Activated B cell treated with CpG ODN at 0.5 μM for 24 hours (primary cell): ENCODE results near the gene RBM34. TPM values are rescaled to one million over a fixed set of nuclear protein-coding genes. Genes with fewer than 3 reads are reported as not detected.
A peak's percentile ranks its signal among the peaks of the same experiment; 100 is the strongest.

Experiments
- ATAC-seq: fragments of 200-7000 bp; cut with Tn5 transposase; one replicate; pipeline ENCODE4 v1.10.0; 2021; ENCODE audit warnings: low read depth, mild to moderate bottlenecking, moderate library complexity
- CTCF ChIA-PET: fragments of 350-600 bp; sonication (Branson Sonifier 250); formaldehyde crosslinking; loops from one replicate; lab custom pipeline; 2021; ENCODE audit warnings: antibody characterized with exemption; lab: Charles Lee
- POLR2A ChIA-PET: fragments of 350-600 bp; sonication (Branson Sonifier 250); formaldehyde crosslinking; loops from one replicate; lab custom pipeline; 2021; ENCODE audit warnings: antibody characterized with exemption; lab: Charles Lee
- DNase-seq: peaks from one replicate; pipeline ENCODE4 v3.0.0; 2022
- H3K27ac Mint-ChIP-seq: one replicate; pipeline ENCODE4 v1.8.0; 2020; ENCODE audit warnings: mixed read lengths
- H3K27me3 Mint-ChIP-seq: one replicate; pipeline ENCODE4 v1.8.0; 2021; ENCODE audit warnings: mixed read lengths
- H3K36me3 Mint-ChIP-seq: one replicate; pipeline ENCODE4 v1.8.0; 2021; ENCODE audit warnings: low read depth, mixed read lengths
- H3K4me1 Mint-ChIP-seq: one replicate; pipeline ENCODE4 v1.8.0; 2021; ENCODE audit warnings: mixed read lengths
- H3K4me3 Mint-ChIP-seq: one replicate; pipeline ENCODE4 v1.8.0; 2020; ENCODE audit warnings: mild to moderate bottlenecking, mixed read lengths
- H3K9me3 Mint-ChIP-seq: one replicate; pipeline ENCODE4 v1.8.0; 2020; ENCODE audit warnings: mixed read lengths
- intact Hi-C: fragments of 100-400 bp; cut with micrococcal nuclease; formaldehyde crosslinking; loops from one replicate; pipeline ENCODE4 v1.15.1; 2024
- total RNA-seq: library from RNA; stranded (reverse); gene quantifications from 2 replicates; pipeline ENCODE4 v1.2.3, GENCODE V29; 2022
- TF ChIP-seq, protein P1 (sequence below): fragments of 200-600 bp; IDR thresholded peaks from one replicate; pipeline ENCODE4 v1.8.0; 2022; ENCODE audit warnings: antibody characterized with exemption, mild to moderate bottlenecking

RBM34 gene
- total RNA-seq, 1 donor from 2014 or later, result 128 TPM

DNA sequence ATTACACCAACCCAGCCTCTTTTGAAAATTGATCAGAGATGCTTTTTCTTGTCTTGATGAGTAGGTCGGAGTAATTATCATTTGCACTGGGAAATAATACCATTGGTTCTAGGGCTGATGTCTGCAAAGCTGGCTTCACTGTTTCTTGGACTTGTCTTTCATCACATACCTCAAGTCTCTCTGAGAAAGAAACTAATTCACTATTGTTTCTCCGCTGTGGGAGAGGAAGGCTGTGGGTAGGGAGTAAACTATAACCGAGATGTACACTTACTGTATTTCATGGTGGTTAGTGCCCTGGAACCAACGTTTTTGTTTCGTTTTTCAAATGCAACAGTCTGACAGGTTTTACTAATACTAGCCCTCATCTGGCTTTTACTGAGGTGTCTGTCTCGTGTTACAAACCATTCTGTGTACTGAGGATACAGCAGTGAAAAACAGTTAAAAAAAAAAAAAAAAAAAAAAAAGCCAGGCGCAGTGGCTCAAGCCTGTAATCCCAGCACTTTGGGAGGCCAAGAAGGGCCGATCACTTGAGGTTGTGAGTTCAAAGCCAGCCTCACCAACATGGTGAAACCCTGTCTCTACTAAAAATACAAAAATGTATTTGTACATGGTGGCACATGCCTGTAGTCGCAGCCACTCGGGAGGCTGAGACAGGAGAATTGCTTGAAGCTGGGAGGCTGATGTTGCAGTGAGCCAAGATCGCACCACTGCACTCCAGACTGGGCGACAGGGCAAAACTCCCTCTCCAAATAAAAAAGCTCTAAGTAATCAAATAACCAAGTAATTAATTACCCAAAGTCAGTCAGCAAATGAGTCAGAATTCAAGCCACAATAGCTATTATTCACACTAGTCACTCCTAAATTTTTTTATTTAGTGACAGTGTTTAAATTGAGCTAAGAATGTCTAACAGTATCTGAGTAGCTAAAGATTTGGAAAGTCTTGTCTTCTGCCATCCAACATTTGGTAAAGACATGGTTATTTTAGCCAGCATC is 55.7 kb downstream of the RBM34 start:
- DNase-seq (no peak), ATAC-seq (no peak)
- Mint-ChIP-seq H3K27ac (peak overlapping the region; percentile 14), H3K9me3 (no peaks in the 10 kb centered on the region), H3K4me1 (peaks cover 25% of the 10 kb centered on the region), H3K27me3 (no peaks in the 10 kb centered on the region), H3K36me3 (peaks cover 32% of the 10 kb centered on the region), H3K4me3 (peak overlapping the region; percentile 67)
- TF ChIP-seq, protein P1, sequence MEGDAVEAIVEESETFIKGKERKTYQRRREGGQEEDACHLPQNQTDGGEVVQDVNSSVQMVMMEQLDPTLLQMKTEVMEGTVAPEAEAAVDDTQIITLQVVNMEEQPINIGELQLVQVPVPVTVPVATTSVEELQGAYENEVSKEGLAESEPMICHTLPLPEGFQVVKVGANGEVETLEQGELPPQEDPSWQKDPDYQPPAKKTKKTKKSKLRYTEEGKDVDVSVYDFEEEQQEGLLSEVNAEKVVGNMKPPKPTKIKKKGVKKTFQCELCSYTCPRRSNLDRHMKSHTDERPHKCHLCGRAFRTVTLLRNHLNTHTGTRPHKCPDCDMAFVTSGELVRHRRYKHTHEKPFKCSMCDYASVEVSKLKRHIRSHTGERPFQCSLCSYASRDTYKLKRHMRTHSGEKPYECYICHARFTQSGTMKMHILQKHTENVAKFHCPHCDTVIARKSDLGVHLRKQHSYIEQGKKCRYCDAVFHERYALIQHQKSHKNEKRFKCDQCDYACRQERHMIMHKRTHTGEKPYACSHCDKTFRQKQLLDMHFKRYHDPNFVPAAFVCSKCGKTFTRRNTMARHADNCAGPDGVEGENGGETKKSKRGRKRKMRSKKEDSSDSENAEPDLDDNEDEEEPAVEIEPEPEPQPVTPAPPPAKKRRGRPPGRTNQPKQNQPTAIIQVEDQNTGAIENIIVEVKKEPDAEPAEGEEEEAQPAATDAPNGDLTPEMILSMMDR, result no peak
- POLR2A ChIA-PET, result interaction anchor here (0.6 to 1.3 kb wide), 6 partner anchors 13 to 496 kb away, joined by 3 to 11 read pairs (median 4); partner anchors contain the start of genes IRF2BP2, RBM34 and TOMM20
- intact Hi-C loops, result loop anchor here (10.0 kb wide), 1 partner anchor 59 kb away; the partner anchor contains the start of gene RBM34
- CTCF ChIA-PET, result interaction anchor here (1.0 to 2.1 kb wide), 8 partner anchors 9 to 618 kb away, joined by 3 to 12 read pairs (median 6); no protein-coding TSS in a partner anchor

DNA sequence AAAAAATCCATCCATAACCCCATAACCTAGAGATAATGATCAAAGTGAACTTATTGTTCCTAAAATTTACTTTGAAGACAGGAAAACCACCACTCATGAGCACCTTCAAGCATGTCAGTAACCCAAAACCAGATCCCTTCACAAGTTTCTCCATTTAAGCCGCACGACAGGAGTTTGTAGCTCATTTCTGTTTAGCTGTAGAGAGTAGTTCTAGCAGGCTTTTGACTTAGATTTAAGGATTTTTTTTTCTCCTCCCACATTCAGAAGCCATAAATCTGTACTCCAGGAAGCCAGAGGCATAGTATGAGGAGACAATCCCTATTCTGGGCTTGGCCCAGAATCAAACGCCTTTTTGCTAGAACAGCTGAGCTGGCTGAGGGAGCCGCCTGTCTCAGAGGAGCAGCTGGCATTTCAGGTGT is 58.0 kb downstream of the RBM34 start:
- POLR2A ChIA-PET, result interaction anchor here (0.6 to 0.7 kb wide), 3 partner anchors 59 to 646 kb away, joined by 3 to 6 read pairs (median 5); no protein-coding TSS in a partner anchor
- H3K27me3 Mint-ChIP-seq, result peaks cover 2% of the 10 kb centered on the region
- ATAC-seq, result no peak
- H3K4me3 Mint-ChIP-seq, result no peak overlapping the region
- CTCF ChIA-PET, result interaction anchor here (0.6 to 1.6 kb wide), 3 partner anchors 319 to 713 kb away, joined by 3 to 5 read pairs (median 3); no protein-coding TSS in a partner anchor
- TF ChIP-seq, protein P1, result no peak
- intact Hi-C loops, result loop anchor here (5.0 to 10.0 kb wide), 2 partner anchors 62 to 506 kb away; partner anchors contain the start of gene RBM34
- DNase-seq, result no peak
- peaks cover 35% of the 10 kb centered on the region for H3K4me1 Mint-ChIP-seq
- H3K27ac Mint-ChIP-seq, result no peak overlapping the region
- H3K9me3 Mint-ChIP-seq, result no peaks in the 10 kb centered on the region
- H3K36me3 Mint-ChIP-seq, result peaks cover 12% of the 10 kb centered on the region

DNA sequence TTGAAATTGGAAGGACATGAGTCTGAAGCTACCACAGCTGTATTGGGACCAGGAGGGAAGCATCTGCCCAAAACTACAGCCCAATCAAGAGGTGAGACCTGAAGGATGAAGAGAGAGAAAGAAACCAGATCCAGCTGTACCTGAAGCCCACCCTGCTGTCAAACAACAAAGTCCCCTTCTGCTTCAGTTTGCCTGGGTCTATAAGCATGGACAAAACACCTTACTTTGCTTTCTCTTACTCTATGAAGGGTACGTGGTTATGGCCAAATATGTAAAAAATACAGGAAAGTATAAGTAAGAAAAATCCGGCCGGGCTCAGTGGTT is 58.8 kb downstream of the RBM34 start:
- H3K27ac Mint-ChIP-seq, result no peak overlapping the region
- intact Hi-C loops, result loop anchor here (5.0 to 10.0 kb wide), 2 partner anchors 63 to 505 kb away; partner anchors contain the start of gene RBM34
- no peaks in the 10 kb centered on the region for H3K9me3 Mint-ChIP-seq
- no peak for ATAC-seq
- CTCF ChIA-PET, result interaction anchor here (1.6 kb wide), 1 partner anchor 615 kb away, joined by 5 read pairs; no protein-coding TSS in a partner anchor
- no peak for DNase-seq
- POLR2A ChIA-PET, result interaction anchor here (0.6 to 0.8 kb wide), 3 partner anchors 60 to 123 kb away, joined by 3 to 6 read pairs (median 6); no protein-coding TSS in a partner anchor
- H3K27me3 Mint-ChIP-seq, result peaks cover 3% of the 10 kb centered on the region
- peaks cover 35% of the 10 kb centered on the region for H3K4me1 Mint-ChIP-seq
- TF ChIP-seq, protein P1, result no peak
- no peak overlapping the region for H3K4me3 Mint-ChIP-seq
- peaks cover 4% of the 10 kb centered on the region for H3K36me3 Mint-ChIP-seq

DNA sequence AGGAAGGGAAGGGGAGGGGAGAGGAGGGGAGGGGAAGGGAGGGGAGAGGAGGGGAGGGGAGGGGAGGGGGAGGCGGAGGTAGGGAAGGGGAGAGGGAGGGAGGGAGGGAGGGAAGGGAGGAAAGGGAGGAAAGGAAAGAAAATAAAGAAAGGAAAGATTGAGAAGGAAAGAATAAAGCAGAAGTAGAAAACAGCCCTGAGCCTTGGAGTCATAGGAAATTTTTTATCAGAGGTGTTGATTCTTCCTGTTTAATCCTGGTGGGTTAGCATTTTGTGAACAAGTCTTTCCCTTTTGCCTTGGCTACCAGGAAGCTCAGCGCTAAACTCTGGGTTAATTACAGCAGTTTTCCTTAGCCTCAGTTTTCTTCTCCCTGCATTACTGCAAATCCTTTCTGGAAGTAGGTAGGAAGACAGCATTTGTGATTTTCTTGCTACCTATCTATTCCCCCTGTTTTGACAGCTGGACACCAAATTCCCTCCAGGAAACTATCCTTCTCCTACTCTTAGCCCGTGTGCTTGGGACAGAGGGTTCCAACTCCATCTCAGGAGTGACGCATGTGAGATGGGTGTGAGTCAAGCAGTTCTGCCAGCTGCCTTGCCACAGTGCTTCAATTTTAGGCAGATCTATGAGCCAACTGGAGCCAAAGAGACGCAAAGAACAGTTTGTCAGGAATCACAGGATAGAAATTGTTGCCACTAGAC is 59.3 kb downstream of the RBM34 start:
- no peak for ATAC-seq
- Mint-ChIP-seq H3K27me3 (peaks cover 3% of the 10 kb centered on the region), H3K4me3 (no peak overlapping the region), H3K36me3 (no peaks in the 10 kb centered on the region), H3K27ac (no peak overlapping the region), H3K9me3 (no peaks in the 10 kb centered on the region), H3K4me1 (peaks cover 35% of the 10 kb centered on the region)
- TF ChIP-seq, protein P1, result no peak
- ChIA-PET CTCF (interaction anchor here (1.2 to 1.6 kb wide), 2 partner anchors 315 to 614 kb away, joined by 3 to 5 read pairs; no protein-coding TSS in a partner anchor), POLR2A (interaction anchor here (0.8 kb wide), 1 partner anchor 122 kb away, joined by 6 read pairs; no protein-coding TSS in a partner anchor)
- intact Hi-C loops, result loop anchor here (5.0 to 10.0 kb wide), 2 partner anchors 63 to 504 kb away; partner anchors contain the start of gene RBM34
- no peak for DNase-seq
